Tibial nerve (tissue), 4 donors: ENCODE measurements around the gene RNF146. TPM values are rescaled to one million over a fixed set of nuclear protein-coding genes. Genes with fewer than 3 reads are reported as not detected.

ENCODE experiments used
- DNase-seq, 2 donors: peaks; one replicate each; pipeline ENCODE4 v3.0.0-alpha.2; 2019; ENCODE audit warnings: low spot score in 2 of 2
- H3K27ac ChIP-seq, 4 donors: fragments of 200-600 bp; sonication (generic) in 3 of 4; one replicate each; pipeline ENCODE4 v1.5.1; 2017 to 2019; ENCODE audit warnings: mild to moderate bottlenecking in 1 of 4
- H3K27me3 ChIP-seq, 2 donors: fragments of 200-600 bp; sonication (generic) in 1 of 2; one replicate each; pipeline versions ENCODE4 v1.5.1 to v1.6.0; 2017 to 2019
- H3K36me3 ChIP-seq, 3 donors: fragments of 200-600 bp; sonication (generic); one replicate each; pipeline ENCODE4 v1.5.1; 2018 to 2019
- H3K4me1 ChIP-seq, 4 donors: fragments of 200-600 bp; sonication (generic) in 3 of 4; one replicate each; pipeline ENCODE4 v1.5.1; 2017 to 2019
- H3K4me3 ChIP-seq, 4 donors: fragments of 200-600 bp; sonication (generic) in 3 of 4; one replicate each; pipeline ENCODE4 v1.5.1; 2017 to 2019; ENCODE audit warnings: mild to moderate bottlenecking in 1 of 4, moderate library complexity in 1 of 4
- H3K9me3 ChIP-seq, 4 donors: fragments of 200-600 bp; sonication (generic) in 3 of 4; one replicate each; pipeline ENCODE4 v1.5.1; 2017 to 2019
- CTCF ChIP-seq, 5 experiments: fragments of 200-600 bp in 3 of 5; fragments of 450-650 bp in 2 of 5; sonication (generic) in 3 of 5; IDR thresholded peaks; one replicate each; pipeline ENCODE4 v1.5.1; 2016 to 2019; ENCODE audit warnings: antibody characterized with exemption in 5 of 5, mild to moderate bottlenecking in 3 of 5, moderate library complexity in 2 of 5
- EP300 ChIP-seq, 2 donors: sonication (generic); formaldehyde crosslinking; IDR thresholded peaks; one replicate each; pipeline ENCODE4 v1.6.1; 2017; ENCODE audit warnings: antibody characterized with exemption in 2 of 2, mild to moderate bottlenecking in 1 of 2
- POLR2A ChIP-seq, 2 donors: fragments of 450-650 bp; IDR thresholded peaks; one replicate each; pipeline ENCODE4 v1.6.1; 2017; ENCODE audit warnings: antibody characterized with exemption in 2 of 2, mild to moderate bottlenecking in 2 of 2, moderate library complexity in 2 of 2
- WGBS, 2 donors: methylation state at CpG; one replicate each; pipeline ENCODE4 v1.1.5; 2018; 5-methylcytosine and 5-hydroxymethylcytosine counted together
- total RNA-seq, 4 donors: library from RNA; depleted of rRNA; stranded (reverse); fragments of >200 nt; gene quantifications; one replicate each; pipeline ENCODE4 v1.1.0, GENCODE V29; 2016

RNF146 gene
- total RNA-seq, 4 donors from 2014 or later = 58.5 to 79.1 (median 75.2) TPM

- 63 to 64% methylated on average over 4 of the region's 4 CpGs for WGBS, 2 donors
- TF ChIP-seq POLR2A (IDR thresholded peaks at IDR 0.05) = no peak
- TF ChIP-seq CTCF (IDR thresholded peaks at IDR 0.05) = no peak
- no peak for TF ChIP-seq EP300 (IDR thresholded peaks at IDR 0.05)
- Histone ChIP-seq H3K9me3 (no peaks in the 10 kb centered on the region), H3K4me1 (peaks cover 0 to 16% (median 0%) of the 10 kb centered on the region in 4 donors), H3K36me3 (no peaks in the 10 kb centered on the region), H3K27ac (no peak overlapping the region), H3K4me3 (no peak overlapping the region), H3K27me3 (no peaks in the 10 kb centered on the region)
- no peak for DNase-seq
Observed at GRCh38 chr6:127263481-127263880, 3.2 kb upstream of the RNF146 start.

GRCh38 chr6:127266892-127267645, 405 bp downstream of the RNF146 start:
- no peaks in the 10 kb centered on the region for H3K27me3 ChIP-seq
- WGBS, 2 donors = 0% methylated on average over 19 to 36 of the region's 64 CpGs

GRCh38 chr6:127267646-127268625, 1.3 kb downstream of the RNF146 start:
- no peaks in the 10 kb centered on the region for H3K9me3 ChIP-seq
- H3K4me1 ChIP-seq = peaks cover 0 to 59% (median 10%) of the 10 kb centered on the region in 4 donors
- peak overlapping the region; percentile 98 to 100 (median 100) for H3K27ac ChIP-seq
- no peak for DNase-seq
- peak overlapping the region; percentile 81 to 99 (median 88) for H3K4me3 ChIP-seq
- no peaks in the 10 kb centered on the region for H3K27me3 ChIP-seq
- H3K36me3 ChIP-seq = no peaks in the 10 kb centered on the region
- 2 to 3% methylated on average over 16 of the region's 16 CpGs for WGBS, 2 donors
- TF ChIP-seq CTCF (IDR thresholded peaks at IDR 0.05) = no peak
- TF ChIP-seq POLR2A (IDR thresholded peaks at IDR 0.05) = no peak
- TF ChIP-seq EP300 (IDR thresholded peaks at IDR 0.05) = no peak

More at GRCh38 chr6:127266892-127267645, 405 bp downstream of the RNF146 start:
- peak overlapping the region; percentile 81 to 99 (median 88) for H3K4me3 ChIP-seq
- peaks cover 0 to 50% (median 10%) of the 10 kb centered on the region in 4 donors for H3K4me1 ChIP-seq
- DNase-seq = peak in 1 of 2 donors; percentile 25
- TF ChIP-seq CTCF (IDR thresholded peaks at IDR 0.05) (no peak), POLR2A (IDR thresholded peaks at IDR 0.05) (peak; percentile 92 to 94), EP300 (IDR thresholded peaks at IDR 0.05) (peak in 1 of 2 donors; percentile 97)
- H3K27ac ChIP-seq = peak overlapping the region; percentile 98 to 100 (median 100)
- H3K36me3 ChIP-seq = no peaks in the 10 kb centered on the region
- no peaks in the 10 kb centered on the region for H3K9me3 ChIP-seq

- Histone ChIP-seq H3K4me3 (no peak overlapping the region), H3K36me3 (no peaks in the 10 kb centered on the region), H3K4me1 (peaks cover 0 to 84% (median 10%) of the 10 kb centered on the region in 4 donors), H3K27me3 (no peaks in the 10 kb centered on the region), H3K27ac (no peak overlapping the region), H3K9me3 (no peaks in the 10 kb centered on the region)
- no peak for DNase-seq
- WGBS, 2 donors = 85 to 88% methylated on average over 3 of the region's 3 CpGs
- TF ChIP-seq CTCF (IDR thresholded peaks at IDR 0.05) (no peak), POLR2A (IDR thresholded peaks at IDR 0.05) (no peak), EP300 (IDR thresholded peaks at IDR 0.05) (no peak)
Observed at GRCh38 chr6:127272576-127272975, 5.9 kb downstream of the RNF146 start.
